IMR-90 (cell line): Measurements from ENCODE around the gene S100B. TPM values are rescaled to one million over a fixed set of nuclear protein-coding genes. Genes with fewer than 3 reads are reported as not detected.

ENCODE experiments used
- ATAC-seq: fragments of 200-7000 bp; cut with Tn5 transposase; 2 replicates; pipeline ENCODE4 v1.9.1; 2020; ENCODE audit warnings: low read depth, mild to moderate bottlenecking, moderate library complexity
- BruUV-seq: library from RNA; stranded (reverse); fragments of 400-500 nt; replicated peaks from 2 replicates; lab custom pipeline; 2021; lab: Mats Ljungman, UMichigan
- CTCF ChIA-PET: fragments of 300-600 bp; formaldehyde crosslinking; extraction: SDS; loops from one replicate; lab custom pipeline; 2021; ENCODE audit warnings: antibody characterized with exemption; lab: Yijun Ruan, JAX
- POLR2A ChIA-PET: fragments of 300-600 bp; sonication (Branson Sonifier 250); formaldehyde crosslinking; loops from one replicate; lab custom pipeline; 2022; ENCODE audit warnings: antibody characterized with exemption; ENCODE audit not compliant: unreplicated experiment; lab: Charles Lee
- DNase-seq: peaks from one replicate; pipeline ENCODE4 v3.0.0; 2013
- H2AFZ ChIP-seq: replicated peaks from 2 replicates; pipeline ENCODE3; 2013; ENCODE audit warnings: low read length, mild to moderate bottlenecking; ENCODE audit not compliant: poor library complexity
- H2AK5ac ChIP-seq: 2 replicates; pipeline ENCODE4 v1.6.1; 2013; ENCODE audit warnings: low read depth, low read length, inconsistent platforms
- H2AK9ac ChIP-seq: replicated peaks from 2 replicates; pipeline ENCODE3; 2013; ENCODE audit warnings: mild to moderate bottlenecking, low read depth, low read length, moderate library complexity; ENCODE audit not compliant: poor library complexity
- H2BK120ac ChIP-seq: 2 replicates; pipeline ENCODE4 v1.6.1; 2013; ENCODE audit warnings: low read depth, low read length, inconsistent platforms
- H2BK15ac ChIP-seq: 3 replicates; pipeline ENCODE4 v1.6.1; 2013; ENCODE audit warnings: low read depth, low read length, inconsistent platforms
- H2BK20ac ChIP-seq: 2 replicates; pipeline ENCODE4 v1.6.1; 2013; ENCODE audit warnings: low read depth, mild to moderate bottlenecking, inconsistent platforms, low read length, moderate library complexity
- H2BK5ac ChIP-seq: 2 replicates; pipeline ENCODE4 v1.6.1; 2013; ENCODE audit warnings: mild to moderate bottlenecking, low read depth, low read length, inconsistent platforms; ENCODE audit not compliant: poor library complexity, severe bottlenecking
- H3K14ac ChIP-seq: replicated peaks from 2 replicates; pipeline ENCODE4 v1.6.1; 2013; ENCODE audit warnings: low read depth, low read length, inconsistent platforms
- H3K18ac ChIP-seq: 2 replicates; pipeline ENCODE4 v1.6.1; 2013; ENCODE audit warnings: low read depth, low read length, control low read depth
- H3K23ac ChIP-seq: 2 replicates; pipeline ENCODE4 v1.6.1; 2013; ENCODE audit warnings: low read depth, low read length, inconsistent platforms
- H3K27ac ChIP-seq: 2 replicates; pipeline ENCODE4 v1.5.1; 2013; ENCODE audit warnings: mild to moderate bottlenecking, control low read depth, low read length; ENCODE audit not compliant: insufficient read depth
- H3K27me3 ChIP-seq: 2 replicates; pipeline ENCODE4 v1.6.1; 2013; ENCODE audit warnings: low read length; ENCODE audit not compliant: control insufficient read depth, insufficient read depth
- H3K36me3 ChIP-seq: 2 replicates; pipeline ENCODE4 v1.6.1; 2013; ENCODE audit warnings: low read length, mixed read lengths; ENCODE audit not compliant: control insufficient read depth, insufficient read depth
- H3K4ac ChIP-seq: 2 replicates; pipeline ENCODE4 v1.6.1; 2013; ENCODE audit warnings: low read depth, low read length, inconsistent platforms
- H3K4me1 ChIP-seq: 2 replicates; pipeline ENCODE4 v1.6.1; 2013; ENCODE audit warnings: low read length, mixed read lengths; ENCODE audit not compliant: control insufficient read depth, insufficient read depth
- H3K4me2 ChIP-seq: 2 replicates; pipeline ENCODE4 v1.6.1; 2013; ENCODE audit warnings: low read depth, mild to moderate bottlenecking, control low read depth, low read length, moderate library complexity
- H3K4me3 ChIP-seq: 2 replicates; pipeline ENCODE4 v1.5.1; 2013; ENCODE audit warnings: low read depth, mild to moderate bottlenecking, control low read depth, low read length, moderate library complexity; ENCODE audit not compliant: insufficient read depth
- H3K56ac ChIP-seq: 2 replicates; pipeline ENCODE4 v1.6.1; 2013; ENCODE audit warnings: low read length, inconsistent platforms; ENCODE audit not compliant: insufficient read depth; ENCODE audit errors: extremely low read depth
- H3K79me1 ChIP-seq, 2 experiments: 2 replicates each; pipeline ENCODE4 v1.6.1; 2013; ENCODE audit warnings: low read length in 2 of 2, inconsistent platforms in 1 of 2, low read depth in 1 of 2
- H3K9ac ChIP-seq: 2 replicates; pipeline ENCODE4 v1.6.1; 2013; ENCODE audit warnings: low read depth, low read length, control low read depth
- H3K9me1 ChIP-seq: 2 replicates; pipeline ENCODE4 v1.6.1; 2013; ENCODE audit warnings: low read length, inconsistent platforms; ENCODE audit not compliant: insufficient read depth
- H3K9me3 ChIP-seq: 2 replicates; pipeline ENCODE4 v1.6.1; 2013; ENCODE audit warnings: low read length; ENCODE audit not compliant: control insufficient read depth, insufficient read depth
- H4K20me1 ChIP-seq: 2 replicates; pipeline ENCODE4 v1.6.1; 2013; ENCODE audit warnings: low read length, inconsistent platforms; ENCODE audit not compliant: insufficient read depth
- H4K5ac ChIP-seq: 2 replicates; pipeline ENCODE4 v1.6.1; 2013; ENCODE audit warnings: mild to moderate bottlenecking, low read depth, low read length, control low read depth
- H4K8ac ChIP-seq, 2 experiments: 2 replicates each; pipeline ENCODE4 v1.6.1; 2013; ENCODE audit warnings: low read depth in 2 of 2, low read length in 2 of 2, control low read depth in 1 of 2, inconsistent platforms in 1 of 2
- H4K91ac ChIP-seq: 2 replicates; pipeline ENCODE4 v1.6.1; 2013; ENCODE audit warnings: low read depth, low read length, inconsistent platforms; ENCODE audit not compliant: insufficient read depth
- CEBPB ChIP-seq: IDR thresholded peaks from 2 replicates; pipeline ENCODE4 v1.6.1; 2012; ENCODE audit warnings: low read depth, low read length, improper control_type of control experiment
- CHD1 ChIP-seq: IDR thresholded peaks from 2 replicates; pipeline ENCODE4 v1.6.1; 2012; ENCODE audit warnings: low read depth, low read length, improper control_type of control experiment
- FOS ChIP-seq: fragments of 150-350 bp; IDR thresholded peaks from 2 replicates; pipeline ENCODE4 v1.6.1; 2016; ENCODE audit warnings: low read depth, low read length
- MAFK ChIP-seq: IDR thresholded peaks from 2 replicates; pipeline ENCODE4 v1.6.1; 2012; ENCODE audit warnings: low read depth, low read length, improper control_type of control experiment
- MAZ ChIP-seq: IDR thresholded peaks from 2 replicates; pipeline ENCODE4 v1.6.1; 2012; ENCODE audit warnings: low read depth, mild to moderate bottlenecking, low read length, improper control_type of control experiment, moderate library complexity, borderline replicate concordance
- NFE2L2 ChIP-seq: fragments of 150-350 bp; IDR thresholded peaks from 2 replicates; pipeline ENCODE4 v1.6.1; 2016; ENCODE audit warnings: low read depth, mild to moderate bottlenecking, low read length
- POLR2A ChIP-seq: IDR thresholded peaks from 2 replicates; pipeline ENCODE4 v1.6.1; 2012; ENCODE audit warnings: mild to moderate bottlenecking, low read depth, low read length
- RAD21 ChIP-seq: IDR thresholded peaks from 2 replicates; pipeline ENCODE4 v1.6.1; 2012; ENCODE audit warnings: low read length, improper control_type of control experiment
- RFX5 ChIP-seq: IDR thresholded peaks from 2 replicates; pipeline ENCODE4 v1.8.0; 2012; ENCODE audit warnings: low read depth, mild to moderate bottlenecking, low read length, moderate library complexity
- SMC3 ChIP-seq: fragments of 150-350 bp; IDR thresholded peaks from 2 replicates; pipeline ENCODE4 v1.6.1; 2016; ENCODE audit warnings: low read depth, mild to moderate bottlenecking, antibody characterized with exemption, low read length, moderate library complexity
- USF2 ChIP-seq: fragments of 150-350 bp; IDR thresholded peaks from 2 replicates; pipeline ENCODE4 v1.6.1; 2017; ENCODE audit warnings: mild to moderate bottlenecking, antibody characterized with exemption, low read length, low read depth
- WGBS, 2 experiments: methylation state at CpG; one replicate each; pipeline versions ENCODE4 v1.1.5 to v1.1.7; 2013; ENCODE audit warnings: missing lambda C conversion rate in 2 of 2; ENCODE audit not compliant: insufficient read length in 1 of 2; ENCODE audit errors: extremely low coverage in 2 of 2; 5-methylcytosine and 5-hydroxymethylcytosine counted together
- dilution Hi-C: fragments of 300-500 bp; cut with HindIII; formaldehyde crosslinking; loops from one replicate; pipeline ENCODE4 v1.14.3; 2018; ENCODE audit warnings: low sequenced_read_pairs; ENCODE audit not compliant: unreplicated experiment
- in situ Hi-C: fragments of 300-500 bp; cut with MboI; formaldehyde crosslinking; loops from 3 replicates; pipeline ENCODE4 v1.14.3; 2019; ENCODE audit warnings: low sequenced_read_pairs, inconsistent platforms, mixed read lengths
- intact Hi-C: fragments of 100-400 bp; cut with micrococcal nuclease; formaldehyde crosslinking; loops from 2 replicates; pipeline ENCODE4 v1.10.0; 2022
- polyA plus RNA-seq, 3 experiments: library from polyadenylated mRNA; depleted of rRNA; stranded (reverse); fragments of >200 nt; gene quantifications; 2 replicates each; pipeline ENCODE4 v1.2.3, GENCODE V29; 2012; ENCODE audit warnings: low replicate concordance in 1 of 3
- total RNA-seq: library from RNA; depleted of rRNA; stranded (reverse); fragments of >200 nt; gene quantifications from 2 replicates; pipeline ENCODE4 v1.2.3, GENCODE V29; 2012
- TF ChIP-seq, protein P1 (sequence below): conservative IDR thresholded peaks from 2 replicates; pipeline ENCODE4 v1.5.1; 2012; ENCODE audit warnings: mild to moderate bottlenecking, low read depth, low read length, improper control_type of control experiment
- TF ChIP-seq, protein P2 (sequence below): fragments of 150-350 bp; IDR thresholded peaks from 2 replicates; pipeline ENCODE4 v1.6.1; 2016; ENCODE audit warnings: low read depth, mild to moderate bottlenecking, low read length, moderate library complexity, borderline replicate concordance

S100B gene
- total and polyA plus RNA-seq, 2 of the 4 experiments (the other 2 are of a cell fraction) = 0.18 to 0.26 TPM

DNA sequence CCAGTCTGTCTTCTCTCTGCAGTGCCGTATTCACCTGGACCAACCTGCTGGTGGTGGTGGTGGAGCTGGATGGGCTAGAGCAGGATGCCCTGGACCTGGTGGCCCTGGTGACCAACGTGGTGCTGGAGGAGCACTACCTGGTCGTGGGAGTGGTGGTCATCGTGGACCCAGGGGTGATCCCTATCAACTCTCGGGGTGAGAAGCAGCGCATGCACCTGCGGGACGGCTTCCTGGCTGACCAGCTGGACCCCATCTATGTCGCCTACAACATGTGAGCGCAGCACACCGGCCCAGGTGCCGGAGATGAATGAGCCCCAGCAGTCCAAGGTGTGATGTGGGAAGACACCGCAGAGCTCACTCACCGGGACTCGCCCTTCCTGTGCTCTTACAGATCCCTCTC lies 37.5 kb downstream of the S100B start:
- ATAC-seq (no peak), DNase-seq (no peak)
- Histone ChIP-seq H3K9me1 (peaks cover 9% of the 10 kb centered on the region; the same call in 1 of the 2 replicates), H3K4me3 (no peak overlapping the region), H3K18ac (no peak overlapping the region), H3K56ac (no peak overlapping the region), H3K14ac (no peak overlapping the region), H2BK5ac (no peak overlapping the region), H2BK120ac (no peak overlapping the region), H2BK20ac (no peak overlapping the region), H3K9me3 (peaks cover 5% of the 10 kb centered on the region), H3K27ac (no peak overlapping the region), H2BK15ac (no peak overlapping the region), H3K27me3 (no peaks in the 10 kb centered on the region), H3K4me1 (no peaks in the 10 kb centered on the region), H3K9ac (no peak overlapping the region), H3K4me2 (no peak overlapping the region), H3K79me1 (no peaks in the 10 kb centered on the region), H3K36me3 (peaks cover 60% of the 10 kb centered on the region), H2AK5ac (no peak overlapping the region), H4K5ac (no peak overlapping the region), H3K4ac (no peak overlapping the region), H4K20me1 (no peaks in the 10 kb centered on the region), H2AK9ac (no peak overlapping the region), H4K8ac (no peak overlapping the region), H3K23ac (no peak overlapping the region), H2AFZ (no peak overlapping the region), H4K91ac (no peak overlapping the region)
- in situ Hi-C loops = no loop called here
- intact Hi-C loops = no loop called here
- no TSS peak for BruUV-seq
- WGBS, 2 experiments = 90% methylated on average over 2 of the region's 15 CpGs; no CpG with 5 or more reads in 1 of the 2 experiments
- ChIA-PET POLR2A (no interaction called here), CTCF (no interaction called here)
- TF ChIP-seq SMC3 (no peak), USF2 (no peak), POLR2A (no peak), RAD21 (no peak), MAFK (no peak), MAZ (no peak), RFX5 (no peak), CHD1 (no peak), NFE2L2 (no peak), CEBPB (no peak), FOS (no peak)
- TF ChIP-seq, protein P1, sequence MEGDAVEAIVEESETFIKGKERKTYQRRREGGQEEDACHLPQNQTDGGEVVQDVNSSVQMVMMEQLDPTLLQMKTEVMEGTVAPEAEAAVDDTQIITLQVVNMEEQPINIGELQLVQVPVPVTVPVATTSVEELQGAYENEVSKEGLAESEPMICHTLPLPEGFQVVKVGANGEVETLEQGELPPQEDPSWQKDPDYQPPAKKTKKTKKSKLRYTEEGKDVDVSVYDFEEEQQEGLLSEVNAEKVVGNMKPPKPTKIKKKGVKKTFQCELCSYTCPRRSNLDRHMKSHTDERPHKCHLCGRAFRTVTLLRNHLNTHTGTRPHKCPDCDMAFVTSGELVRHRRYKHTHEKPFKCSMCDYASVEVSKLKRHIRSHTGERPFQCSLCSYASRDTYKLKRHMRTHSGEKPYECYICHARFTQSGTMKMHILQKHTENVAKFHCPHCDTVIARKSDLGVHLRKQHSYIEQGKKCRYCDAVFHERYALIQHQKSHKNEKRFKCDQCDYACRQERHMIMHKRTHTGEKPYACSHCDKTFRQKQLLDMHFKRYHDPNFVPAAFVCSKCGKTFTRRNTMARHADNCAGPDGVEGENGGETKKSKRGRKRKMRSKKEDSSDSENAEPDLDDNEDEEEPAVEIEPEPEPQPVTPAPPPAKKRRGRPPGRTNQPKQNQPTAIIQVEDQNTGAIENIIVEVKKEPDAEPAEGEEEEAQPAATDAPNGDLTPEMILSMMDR = no peak
- TF ChIP-seq, protein P2, sequence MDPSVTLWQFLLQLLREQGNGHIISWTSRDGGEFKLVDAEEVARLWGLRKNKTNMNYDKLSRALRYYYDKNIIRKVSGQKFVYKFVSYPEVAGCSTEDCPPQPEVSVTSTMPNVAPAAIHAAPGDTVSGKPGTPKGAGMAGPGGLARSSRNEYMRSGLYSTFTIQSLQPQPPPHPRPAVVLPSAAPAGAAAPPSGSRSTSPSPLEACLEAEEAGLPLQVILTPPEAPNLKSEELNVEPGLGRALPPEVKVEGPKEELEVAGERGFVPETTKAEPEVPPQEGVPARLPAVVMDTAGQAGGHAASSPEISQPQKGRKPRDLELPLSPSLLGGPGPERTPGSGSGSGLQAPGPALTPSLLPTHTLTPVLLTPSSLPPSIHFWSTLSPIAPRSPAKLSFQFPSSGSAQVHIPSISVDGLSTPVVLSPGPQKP = no peak
- dilution Hi-C loops = no loop called here
